Fibroblast of lung (primary cell): ENCODE data around the gene BCKDHB.
"Not testable (repeated sequence)": the region's sequence is repeated elsewhere in the genome, so short reads cannot be mapped to it uniquely, and the experiment has no call there.

Source experiments
- EZH2 ChIP-seq: IDR thresholded peaks from 2 replicates; pipeline ENCODE4 v1.5.1; 2012; ENCODE audit warnings: low read length, control low read depth, mild to moderate bottlenecking; ENCODE audit errors: missing control alignments
- TF ChIP-seq, protein P1 (sequence below), 2 donors: IDR thresholded peaks in 1 of 2; conservative IDR thresholded peaks in 1 of 2; 1 replicate in 1 of 2; 2 replicates in 1 of 2; pipeline ENCODE4 v1.5.1; 2011 to 2012; ENCODE audit warnings: low read length in 2 of 2, control low read depth in 1 of 2, inconsistent platforms in 1 of 2, low read depth in 1 of 2, mild to moderate bottlenecking in 1 of 2

DNA sequence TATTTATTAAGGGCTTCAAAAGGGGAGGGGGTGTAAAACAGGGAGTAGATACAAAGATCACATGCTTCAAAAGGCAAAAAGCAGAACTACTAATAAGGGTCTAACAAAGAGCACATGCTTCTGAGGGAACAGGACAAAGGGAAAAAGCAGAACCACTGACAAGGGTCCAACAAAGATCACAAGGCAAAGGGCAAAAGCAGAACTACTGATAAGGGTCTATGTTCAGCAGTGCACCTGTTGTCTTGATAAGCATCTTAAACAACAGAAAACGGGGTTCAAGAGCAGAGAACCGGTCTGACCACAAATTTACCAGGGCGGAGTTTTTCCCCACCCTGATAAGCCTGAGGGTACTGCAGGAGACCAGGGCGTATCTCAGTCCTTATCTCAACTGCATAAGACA, 105.4 kb downstream of the BCKDHB start:
- TF ChIP-seq, protein P1, sequence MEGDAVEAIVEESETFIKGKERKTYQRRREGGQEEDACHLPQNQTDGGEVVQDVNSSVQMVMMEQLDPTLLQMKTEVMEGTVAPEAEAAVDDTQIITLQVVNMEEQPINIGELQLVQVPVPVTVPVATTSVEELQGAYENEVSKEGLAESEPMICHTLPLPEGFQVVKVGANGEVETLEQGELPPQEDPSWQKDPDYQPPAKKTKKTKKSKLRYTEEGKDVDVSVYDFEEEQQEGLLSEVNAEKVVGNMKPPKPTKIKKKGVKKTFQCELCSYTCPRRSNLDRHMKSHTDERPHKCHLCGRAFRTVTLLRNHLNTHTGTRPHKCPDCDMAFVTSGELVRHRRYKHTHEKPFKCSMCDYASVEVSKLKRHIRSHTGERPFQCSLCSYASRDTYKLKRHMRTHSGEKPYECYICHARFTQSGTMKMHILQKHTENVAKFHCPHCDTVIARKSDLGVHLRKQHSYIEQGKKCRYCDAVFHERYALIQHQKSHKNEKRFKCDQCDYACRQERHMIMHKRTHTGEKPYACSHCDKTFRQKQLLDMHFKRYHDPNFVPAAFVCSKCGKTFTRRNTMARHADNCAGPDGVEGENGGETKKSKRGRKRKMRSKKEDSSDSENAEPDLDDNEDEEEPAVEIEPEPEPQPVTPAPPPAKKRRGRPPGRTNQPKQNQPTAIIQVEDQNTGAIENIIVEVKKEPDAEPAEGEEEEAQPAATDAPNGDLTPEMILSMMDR (conservative IDR thresholded peaks at IDR 0.05 in 1 of 2, IDR thresholded peaks at IDR 0.05 in 1 of 2; ENCODE audit: low read depth in 1 of 2, low read length in 2 of 2) = not testable (repeated sequence)
- TF ChIP-seq EZH2 = not testable (repeated sequence)
